ENCODE results near the gene ILF3.

DNA sequence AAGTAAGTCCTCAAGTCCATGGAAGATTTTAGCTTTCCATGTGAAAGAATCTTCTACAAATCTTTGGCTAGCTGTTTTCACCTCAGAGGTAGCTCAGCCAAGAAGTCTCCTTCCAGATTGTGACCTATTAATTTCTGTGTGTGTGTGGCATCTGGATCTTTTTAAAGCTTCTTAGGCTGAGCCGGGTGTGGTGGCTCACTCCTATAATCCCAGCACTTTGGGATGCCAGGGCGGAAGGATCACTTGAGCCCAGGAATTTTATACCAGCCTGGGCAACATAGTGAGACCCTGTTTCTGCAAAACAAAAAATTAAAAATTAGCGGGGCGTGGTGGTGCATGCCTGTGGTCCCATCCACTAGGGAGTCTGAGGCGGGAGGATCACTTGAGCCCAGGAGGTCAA lies 42.2 kb upstream of the ILF3 start:
- TF ChIP-seq, protein P1, sequence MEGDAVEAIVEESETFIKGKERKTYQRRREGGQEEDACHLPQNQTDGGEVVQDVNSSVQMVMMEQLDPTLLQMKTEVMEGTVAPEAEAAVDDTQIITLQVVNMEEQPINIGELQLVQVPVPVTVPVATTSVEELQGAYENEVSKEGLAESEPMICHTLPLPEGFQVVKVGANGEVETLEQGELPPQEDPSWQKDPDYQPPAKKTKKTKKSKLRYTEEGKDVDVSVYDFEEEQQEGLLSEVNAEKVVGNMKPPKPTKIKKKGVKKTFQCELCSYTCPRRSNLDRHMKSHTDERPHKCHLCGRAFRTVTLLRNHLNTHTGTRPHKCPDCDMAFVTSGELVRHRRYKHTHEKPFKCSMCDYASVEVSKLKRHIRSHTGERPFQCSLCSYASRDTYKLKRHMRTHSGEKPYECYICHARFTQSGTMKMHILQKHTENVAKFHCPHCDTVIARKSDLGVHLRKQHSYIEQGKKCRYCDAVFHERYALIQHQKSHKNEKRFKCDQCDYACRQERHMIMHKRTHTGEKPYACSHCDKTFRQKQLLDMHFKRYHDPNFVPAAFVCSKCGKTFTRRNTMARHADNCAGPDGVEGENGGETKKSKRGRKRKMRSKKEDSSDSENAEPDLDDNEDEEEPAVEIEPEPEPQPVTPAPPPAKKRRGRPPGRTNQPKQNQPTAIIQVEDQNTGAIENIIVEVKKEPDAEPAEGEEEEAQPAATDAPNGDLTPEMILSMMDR (IDR thresholded peaks at IDR 0.05) = no peak
- TF ChIP-seq POLR2AphosphoS5 (IDR thresholded peaks at IDR 0.05; ENCODE audit: low read depth, low read length) = no peak
- no peak for TF ChIP-seq TCF7L2 (IDR thresholded peaks at IDR 0.05; ENCODE audit: low read depth, low read length)
- TF ChIP-seq, protein P2, sequence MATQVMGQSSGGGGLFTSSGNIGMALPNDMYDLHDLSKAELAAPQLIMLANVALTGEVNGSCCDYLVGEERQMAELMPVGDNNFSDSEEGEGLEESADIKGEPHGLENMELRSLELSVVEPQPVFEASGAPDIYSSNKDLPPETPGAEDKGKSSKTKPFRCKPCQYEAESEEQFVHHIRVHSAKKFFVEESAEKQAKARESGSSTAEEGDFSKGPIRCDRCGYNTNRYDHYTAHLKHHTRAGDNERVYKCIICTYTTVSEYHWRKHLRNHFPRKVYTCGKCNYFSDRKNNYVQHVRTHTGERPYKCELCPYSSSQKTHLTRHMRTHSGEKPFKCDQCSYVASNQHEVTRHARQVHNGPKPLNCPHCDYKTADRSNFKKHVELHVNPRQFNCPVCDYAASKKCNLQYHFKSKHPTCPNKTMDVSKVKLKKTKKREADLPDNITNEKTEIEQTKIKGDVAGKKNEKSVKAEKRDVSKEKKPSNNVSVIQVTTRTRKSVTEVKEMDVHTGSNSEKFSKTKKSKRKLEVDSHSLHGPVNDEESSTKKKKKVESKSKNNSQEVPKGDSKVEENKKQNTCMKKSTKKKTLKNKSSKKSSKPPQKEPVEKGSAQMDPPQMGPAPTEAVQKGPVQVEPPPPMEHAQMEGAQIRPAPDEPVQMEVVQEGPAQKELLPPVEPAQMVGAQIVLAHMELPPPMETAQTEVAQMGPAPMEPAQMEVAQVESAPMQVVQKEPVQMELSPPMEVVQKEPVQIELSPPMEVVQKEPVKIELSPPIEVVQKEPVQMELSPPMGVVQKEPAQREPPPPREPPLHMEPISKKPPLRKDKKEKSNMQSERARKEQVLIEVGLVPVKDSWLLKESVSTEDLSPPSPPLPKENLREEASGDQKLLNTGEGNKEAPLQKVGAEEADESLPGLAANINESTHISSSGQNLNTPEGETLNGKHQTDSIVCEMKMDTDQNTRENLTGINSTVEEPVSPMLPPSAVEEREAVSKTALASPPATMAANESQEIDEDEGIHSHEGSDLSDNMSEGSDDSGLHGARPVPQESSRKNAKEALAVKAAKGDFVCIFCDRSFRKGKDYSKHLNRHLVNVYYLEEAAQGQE (IDR thresholded peaks at IDR 0.05; ENCODE audit: insufficient read depth in 1 of 2, low read depth in 2 of 2, low read length in 1 of 2) = no peak
